CD4-positive, alpha-beta T cell (primary cell): ENCODE measurements around the gene SYT9. TPM values are rescaled to one million over a fixed set of nuclear protein-coding genes. Genes with fewer than 3 reads are reported as not detected.

Source experiments
- ATAC-seq: fragments of 200-7000 bp; cut with Tn5 transposase; one replicate; pipeline ENCODE4 v1.10.0; 2022; ENCODE audit warnings: mild to moderate bottlenecking; ENCODE audit not compliant: poor library complexity
- CTCF ChIA-PET: fragments of 350-600 bp; sonication (Branson Sonifier 250); formaldehyde crosslinking; loops from one replicate; lab custom pipeline; 2021; ENCODE audit warnings: antibody characterized with exemption, inconsistent platforms; lab: Charles Lee
- POLR2A ChIA-PET: fragments of 350-600 bp; sonication (Branson Sonifier 250); formaldehyde crosslinking; loops from one replicate; lab custom pipeline; 2021; ENCODE audit warnings: antibody characterized with exemption, inconsistent platforms; lab: Charles Lee
- DNase-seq, 14 experiments: peaks; one replicate each; pipeline ENCODE4 v3.0.0-alpha.2; 2013 to 2020; ENCODE audit warnings: mixed read lengths in 2 of 14
- H3K27ac ChIP-seq, 2 donors: one replicate each; pipeline versions ENCODE4 v1.5.1 to v1.7.0; 2013; ENCODE audit warnings: low read length in 2 of 2, low read depth in 1 of 2, mild to moderate bottlenecking in 1 of 2
- H3K27me3 ChIP-seq, 2 experiments: 1 replicate in 1 of 2; 2 replicates in 1 of 2; pipeline versions ENCODE4 v1.6.1 to v1.7.0; 2013; ENCODE audit warnings: low read length in 2 of 2, control low read depth in 1 of 2, mild to moderate bottlenecking in 1 of 2, moderate library complexity in 1 of 2; ENCODE audit not compliant: insufficient read depth in 2 of 2, control insufficient read depth in 1 of 2
- H3K36me3 ChIP-seq: one replicate; pipeline ENCODE4 v1.6.1; 2013; ENCODE audit warnings: low read length, control low read depth; ENCODE audit not compliant: insufficient read depth
- H3K4me1 ChIP-seq: one replicate; pipeline ENCODE4 v1.6.1; 2013; ENCODE audit warnings: low read length, control low read depth; ENCODE audit not compliant: insufficient read depth
- H3K4me3 ChIP-seq: one replicate; pipeline ENCODE4 v1.5.1; 2013; ENCODE audit warnings: mild to moderate bottlenecking, low read length, moderate library complexity
- H3K9me3 ChIP-seq, 2 experiments: 1 replicate in 1 of 2; 2 replicates in 1 of 2; pipeline versions ENCODE4 v1.6.1 to v1.7.0; 2013; ENCODE audit warnings: low read length in 2 of 2, mild to moderate bottlenecking in 2 of 2, control low read depth in 1 of 2, moderate library complexity in 1 of 2; ENCODE audit not compliant: control insufficient read depth in 1 of 2, insufficient read depth in 1 of 2
- H3K27ac Mint-ChIP-seq: one replicate; pipeline ENCODE4 v1.8.0; 2020; ENCODE audit warnings: mixed read lengths
- H3K27me3 Mint-ChIP-seq: one replicate; pipeline ENCODE4 v1.8.0; 2021; ENCODE audit warnings: mixed read lengths
- H3K36me3 Mint-ChIP-seq: one replicate; pipeline ENCODE4 v1.8.0; 2021; ENCODE audit warnings: low read depth, mixed read lengths
- H3K4me1 Mint-ChIP-seq: one replicate; pipeline ENCODE4 v1.8.0; 2021; ENCODE audit warnings: low read depth, mixed read lengths
- H3K4me3 Mint-ChIP-seq: one replicate; pipeline ENCODE4 v1.8.0; 2020; ENCODE audit warnings: mild to moderate bottlenecking, mixed read lengths
- H3K9me3 Mint-ChIP-seq: one replicate; pipeline ENCODE4 v1.8.0; 2020; ENCODE audit warnings: mixed read lengths
- intact Hi-C, 2 experiments: fragments of 100-400 bp; cut with DNase I in 1 of 2; cut with micrococcal nuclease in 1 of 2; formaldehyde crosslinking; loops; one replicate each; pipeline versions ENCODE4 v1.15.1 to v1.9.0; 2023 to 2025; cut with DNase I, micrococcal nuclease
- total RNA-seq, 174 experiments: library from RNA in 2 of 174; stranded (reverse) in 2 of 174; gene quantifications; one replicate each; pipeline ENCODE4 v1.2.3 and lab custom pipeline; 2021 to 2026
- TF ChIP-seq, protein P1 (sequence below): fragments of 200-600 bp; IDR thresholded peaks from one replicate; pipeline ENCODE4 v1.8.0; 2022; ENCODE audit warnings: antibody characterized with exemption, mild to moderate bottlenecking

Gene SYT9
- total RNA-seq, 2 experiments from 2014 or later, result not detected

DNA sequence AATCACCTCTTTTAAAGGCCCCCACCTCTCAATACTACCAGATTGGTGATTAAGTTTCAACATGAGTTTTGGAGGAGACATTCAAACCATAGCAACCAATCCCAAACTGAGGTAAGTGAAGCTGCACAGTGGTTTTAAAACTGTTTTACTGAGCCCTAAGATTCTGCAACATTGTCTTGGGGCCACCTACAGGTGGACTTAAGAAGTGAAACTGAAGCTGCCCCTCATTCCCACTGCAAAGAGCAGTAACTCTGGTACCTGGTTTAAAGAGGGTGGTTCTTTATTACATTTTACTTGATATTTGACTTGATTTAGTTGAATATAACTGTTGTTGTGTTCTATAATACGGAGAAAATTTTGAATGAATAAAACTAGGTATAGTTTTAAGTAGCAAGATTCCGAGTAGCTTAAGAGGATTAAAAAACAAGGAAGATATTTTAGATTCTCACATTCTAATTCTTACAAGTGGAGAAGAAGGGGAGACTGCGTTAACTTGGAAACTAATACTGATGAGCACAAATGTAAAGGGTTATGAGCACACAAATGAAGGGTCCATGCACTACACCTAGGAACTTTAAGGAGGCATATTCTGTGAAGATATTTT is 26.7 kb downstream of the SYT9 start:
- ChIA-PET CTCF (interaction anchor here (1.8 kb wide), 1 partner anchor 22 kb away, joined by 4 read pairs; no protein-coding TSS in a partner anchor), POLR2A (no interaction called here)
- Histone ChIP-seq H3K36me3 (no peaks in the 10 kb centered on the region), H3K27me3 (no peaks in the 10 kb centered on the region), H3K4me3 (no peak overlapping the region), H3K4me1 (no peaks in the 10 kb centered on the region), H3K27ac (no peak overlapping the region), H3K9me3 (no peaks in the 10 kb centered on the region)
- TF ChIP-seq, protein P1, sequence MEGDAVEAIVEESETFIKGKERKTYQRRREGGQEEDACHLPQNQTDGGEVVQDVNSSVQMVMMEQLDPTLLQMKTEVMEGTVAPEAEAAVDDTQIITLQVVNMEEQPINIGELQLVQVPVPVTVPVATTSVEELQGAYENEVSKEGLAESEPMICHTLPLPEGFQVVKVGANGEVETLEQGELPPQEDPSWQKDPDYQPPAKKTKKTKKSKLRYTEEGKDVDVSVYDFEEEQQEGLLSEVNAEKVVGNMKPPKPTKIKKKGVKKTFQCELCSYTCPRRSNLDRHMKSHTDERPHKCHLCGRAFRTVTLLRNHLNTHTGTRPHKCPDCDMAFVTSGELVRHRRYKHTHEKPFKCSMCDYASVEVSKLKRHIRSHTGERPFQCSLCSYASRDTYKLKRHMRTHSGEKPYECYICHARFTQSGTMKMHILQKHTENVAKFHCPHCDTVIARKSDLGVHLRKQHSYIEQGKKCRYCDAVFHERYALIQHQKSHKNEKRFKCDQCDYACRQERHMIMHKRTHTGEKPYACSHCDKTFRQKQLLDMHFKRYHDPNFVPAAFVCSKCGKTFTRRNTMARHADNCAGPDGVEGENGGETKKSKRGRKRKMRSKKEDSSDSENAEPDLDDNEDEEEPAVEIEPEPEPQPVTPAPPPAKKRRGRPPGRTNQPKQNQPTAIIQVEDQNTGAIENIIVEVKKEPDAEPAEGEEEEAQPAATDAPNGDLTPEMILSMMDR, result peak; percentile 30
- DNase-seq, result peak in 1 of 14 experiments; percentile 7
- no peak for ATAC-seq
- Mint-ChIP-seq H3K27ac (no peak overlapping the region), H3K27me3 (peaks cover 41% of the 10 kb centered on the region), H3K36me3 (no peaks in the 10 kb centered on the region), H3K4me1 (no peaks in the 10 kb centered on the region), H3K4me3 (no peak overlapping the region), H3K9me3 (no peaks in the 10 kb centered on the region)
- intact Hi-C loops, result no loop called here

DNA sequence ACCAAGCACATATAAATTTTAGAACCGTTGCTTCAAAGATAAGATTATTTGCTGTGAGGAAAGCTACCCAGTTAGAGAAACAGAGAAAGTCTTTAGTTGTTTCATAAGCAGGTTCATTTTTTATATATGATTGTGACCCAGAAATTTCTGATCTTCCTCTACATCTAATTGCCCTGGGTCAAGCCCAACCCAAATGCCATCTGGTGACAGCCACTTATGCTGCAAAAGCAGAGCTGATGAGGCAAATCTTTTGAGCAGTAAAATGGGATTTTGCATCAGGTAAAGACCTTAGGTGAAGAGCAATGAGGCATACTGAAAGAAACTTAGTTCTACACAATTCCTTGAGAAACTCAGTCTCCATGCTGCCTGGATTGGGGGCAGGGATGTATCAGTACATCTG is 28.0 kb downstream of the SYT9 start:
- CTCF ChIA-PET, result interaction anchor here (1.8 kb wide), 1 partner anchor 23 kb away, joined by 4 read pairs; no protein-coding TSS in a partner anchor
- peaks cover 46% of the 10 kb centered on the region for H3K27me3 Mint-ChIP-seq

DNA sequence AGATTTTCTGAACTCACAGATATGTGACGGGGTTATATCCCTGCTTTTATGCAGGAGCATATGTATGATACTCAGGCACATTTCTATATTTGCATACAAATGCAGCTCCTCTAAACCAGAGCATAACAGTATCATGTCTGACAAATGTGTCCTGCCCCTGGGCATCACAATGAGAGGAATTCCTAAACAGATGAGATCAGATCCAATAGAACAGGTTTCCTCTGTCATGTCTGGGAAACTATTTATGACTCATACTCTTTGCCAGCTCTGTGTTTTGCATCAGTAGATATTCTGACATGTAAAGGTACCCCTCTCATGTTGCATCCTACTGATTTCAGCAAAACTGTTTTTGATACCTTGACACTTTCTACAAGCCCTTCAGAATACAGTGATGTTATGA is 29.4 kb downstream of the SYT9 start:
- Mint-ChIP-seq H3K27ac (no peak overlapping the region), H3K36me3 (no peaks in the 10 kb centered on the region), H3K27me3 (peaks cover 36% of the 10 kb centered on the region), H3K4me1 (no peaks in the 10 kb centered on the region), H3K4me3 (no peak overlapping the region), H3K9me3 (no peaks in the 10 kb centered on the region)
- no peak for ATAC-seq
- intact Hi-C loops, result no loop called here
- Histone ChIP-seq H3K4me1 (no peaks in the 10 kb centered on the region), H3K36me3 (no peaks in the 10 kb centered on the region), H3K9me3 (peaks cover 5% of the 10 kb centered on the region in 2 experiments), H3K27me3 (peaks cover 0 to 3% of the 10 kb centered on the region in 2 experiments), H3K4me3 (no peak overlapping the region), H3K27ac (no peak overlapping the region)
- ChIA-PET POLR2A (interaction anchor here (0.6 kb wide), 1 partner anchor 351 kb away, joined by 3 read pairs; no protein-coding TSS in a partner anchor), CTCF (no interaction called here)
- no peak for DNase-seq
- TF ChIP-seq, protein P1, result no peak

More for the DNA sequence above, 28.0 kb downstream of the SYT9 start:
- no peak overlapping the region for H3K4me3 Mint-ChIP-seq
- no peak for DNase-seq
- Histone ChIP-seq H3K27me3 (no peaks in the 10 kb centered on the region), H3K4me1 (no peaks in the 10 kb centered on the region), H3K36me3 (no peaks in the 10 kb centered on the region), H3K9me3 (no peaks in the 10 kb centered on the region), H3K27ac (no peak overlapping the region), H3K4me3 (no peak overlapping the region)
- no peak overlapping the region for H3K27ac Mint-ChIP-seq
- no peak for ATAC-seq
- no peaks in the 10 kb centered on the region for H3K4me1 Mint-ChIP-seq
- H3K36me3 Mint-ChIP-seq, result no peaks in the 10 kb centered on the region
- intact Hi-C loops, result no loop called here
- TF ChIP-seq, protein P1, result no peak
- H3K9me3 Mint-ChIP-seq, result no peaks in the 10 kb centered on the region
- POLR2A ChIA-PET, result no interaction called here
